NCI-H2107 treated with DMSO at 0.1 percent for 48 hours (cell line): Measurements from ENCODE around the gene PDZRN4.
"Not testable (repeated sequence)": the region's sequence is repeated elsewhere in the genome, so short reads cannot be mapped to it uniquely, and the experiment has no call there.

Source experiments
- DNase-seq: peaks from one replicate; lab custom pipeline; 2025; ENCODE audit not compliant: unreplicated experiment; lab: John Stamatoyannopoulos, UW

Gene PDZRN4

DNA sequence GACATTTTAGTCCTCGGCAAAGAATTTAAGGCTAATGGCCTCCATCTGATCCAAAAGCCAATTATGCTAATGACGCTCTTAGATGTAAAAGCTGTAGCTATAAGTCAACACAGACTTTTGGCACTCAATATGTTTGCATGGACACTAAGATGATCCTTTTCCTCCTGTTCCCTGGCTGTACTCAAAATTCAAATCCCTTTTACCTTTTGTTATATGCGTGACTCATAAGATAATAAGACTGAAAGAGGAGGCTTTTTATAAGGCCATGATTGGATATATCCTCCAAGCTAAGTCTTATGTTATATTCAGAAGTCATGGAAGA, 89.8 kb downstream of the PDZRN4 start:
- no peak for DNase-seq

DNA sequence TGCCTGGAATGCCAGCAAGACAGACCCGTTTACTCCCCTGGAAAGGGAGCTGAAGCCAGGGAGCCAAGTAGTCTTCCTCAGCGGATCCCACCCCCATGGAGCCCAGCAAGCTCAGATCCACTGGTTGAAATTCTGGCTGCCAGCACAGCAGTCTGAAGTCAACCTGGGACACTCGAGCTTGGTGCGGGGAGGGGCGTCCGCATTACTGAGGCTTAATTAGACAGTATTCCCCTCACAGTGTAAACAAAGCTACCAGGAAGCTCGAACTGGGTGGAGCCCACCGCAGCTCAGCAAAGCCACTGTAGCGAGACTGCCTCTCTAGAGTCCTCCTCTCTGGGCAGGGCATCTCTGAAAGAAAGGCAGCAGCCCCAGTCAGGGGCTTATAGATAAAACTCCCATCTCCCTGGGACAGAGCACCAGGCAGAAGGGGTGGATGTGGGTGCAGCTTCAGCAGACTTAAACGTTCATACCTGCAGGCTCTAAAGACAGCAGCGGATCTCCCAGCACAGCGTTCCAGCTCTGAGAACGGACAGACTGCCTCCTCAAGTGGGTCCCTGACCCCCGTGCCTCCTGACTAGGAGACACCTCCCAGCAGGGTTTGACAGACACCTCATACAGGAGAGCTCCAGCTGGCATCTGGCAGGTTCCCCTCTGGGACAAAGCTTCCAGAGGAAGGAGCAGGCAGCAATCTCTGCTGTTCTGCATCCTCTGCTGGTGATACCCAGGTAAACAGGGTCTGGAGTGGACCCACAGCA, 92.4 kb downstream of the PDZRN4 start:
- not testable (repeated sequence) for DNase-seq

DNA sequence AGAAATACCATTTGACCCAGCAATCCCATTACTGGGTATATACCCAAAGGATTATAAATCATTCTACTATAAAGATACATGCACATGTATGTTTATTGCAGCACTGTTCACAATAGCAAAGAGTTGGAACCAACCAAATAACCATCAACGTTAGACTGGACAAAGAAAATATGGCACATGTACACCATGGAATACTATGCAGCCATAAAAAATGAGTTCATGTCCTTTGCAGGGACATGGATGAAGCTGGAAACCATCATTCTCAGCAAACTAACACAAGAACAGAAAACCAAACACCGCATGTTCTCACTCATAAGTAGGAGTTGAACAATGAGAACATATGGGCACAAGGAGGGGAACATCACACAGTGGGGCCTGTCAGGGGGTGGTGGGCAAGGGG, 97.3 kb downstream of the PDZRN4 start:
- not testable (repeated sequence) for DNase-seq

DNA sequence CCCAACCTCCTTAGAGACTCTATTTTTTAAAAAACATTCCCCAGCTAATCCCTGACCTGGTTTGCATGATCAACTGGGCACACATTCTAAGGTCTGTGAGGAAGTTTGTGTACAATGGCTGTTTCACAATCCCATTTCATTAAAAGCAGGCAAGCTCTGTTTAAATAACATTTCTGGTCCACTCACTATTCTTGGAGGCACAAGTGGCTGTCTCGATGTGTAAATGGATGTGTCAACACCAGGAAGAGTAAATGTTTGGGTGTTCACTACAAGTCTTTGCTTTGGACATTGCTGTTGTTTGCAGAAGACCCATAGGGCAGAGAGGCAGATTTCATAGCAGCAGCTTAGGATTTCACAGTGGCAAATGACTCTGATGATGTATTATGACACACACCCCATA, 98.3 kb downstream of the PDZRN4 start:
- peak; percentile 23 for DNase-seq

DNA sequence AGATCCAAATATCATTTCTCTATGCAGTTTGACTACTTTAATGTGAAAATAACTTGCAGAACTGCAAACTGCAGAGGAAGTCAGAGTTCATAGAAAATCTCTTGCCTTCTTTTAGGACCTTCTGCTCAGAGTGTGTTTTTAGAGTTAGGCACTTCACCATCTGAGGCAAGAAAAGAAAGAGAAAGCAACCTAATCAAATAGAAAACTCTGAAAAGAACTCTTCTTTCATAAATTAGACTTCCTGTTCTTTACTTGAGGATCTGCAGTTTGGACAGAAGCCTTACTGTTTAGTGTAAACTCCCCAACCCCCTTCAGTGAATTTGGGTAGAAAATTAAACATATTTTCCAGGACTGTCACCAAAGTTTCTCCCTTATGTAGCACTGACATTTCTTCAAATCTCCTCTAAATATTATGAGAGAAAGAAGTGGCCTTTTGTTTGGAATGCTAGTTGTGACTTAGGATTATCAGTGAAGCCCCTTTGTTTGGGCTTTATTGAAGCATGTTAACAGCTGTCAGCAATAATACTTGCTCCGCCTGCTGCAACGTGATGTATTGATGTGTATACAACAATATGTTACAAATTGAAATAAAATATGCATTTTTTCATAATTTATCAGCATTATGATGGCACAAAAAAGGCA, 99.5 kb downstream of the PDZRN4 start:
- no peak for DNase-seq

DNA sequence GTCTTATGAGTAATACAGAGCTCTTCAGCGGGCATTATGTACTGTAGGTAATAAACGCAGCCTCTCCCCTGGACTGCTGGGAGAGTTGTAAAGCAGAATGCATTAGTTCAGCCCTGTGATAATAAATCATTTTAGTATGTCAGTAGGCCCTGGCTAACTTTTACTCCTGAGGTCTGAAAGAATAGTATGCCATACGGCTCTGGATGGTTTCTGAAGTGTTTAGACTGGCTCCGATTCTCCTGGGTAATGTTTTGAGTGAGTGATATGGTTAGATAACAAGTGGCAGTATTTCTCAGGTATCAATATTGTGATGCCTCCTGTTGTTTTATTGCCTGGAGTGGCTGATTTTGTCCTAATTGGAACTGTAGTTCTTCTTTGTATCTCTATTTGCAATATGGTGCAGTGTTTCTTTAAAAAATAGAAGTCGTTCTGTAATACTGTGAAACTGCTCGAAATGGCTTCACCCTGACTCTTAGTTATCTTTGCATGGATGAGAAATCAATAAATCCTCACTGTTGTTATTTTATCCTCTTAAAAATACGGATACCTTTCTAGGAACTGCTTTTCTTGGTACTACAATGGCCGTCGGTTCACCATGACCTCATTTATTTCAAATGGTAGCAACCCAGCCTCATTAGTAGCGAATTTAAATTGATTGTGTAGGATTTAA, 100.2 kb downstream of the PDZRN4 start:
- peak; percentile 93 for DNase-seq

DNA sequence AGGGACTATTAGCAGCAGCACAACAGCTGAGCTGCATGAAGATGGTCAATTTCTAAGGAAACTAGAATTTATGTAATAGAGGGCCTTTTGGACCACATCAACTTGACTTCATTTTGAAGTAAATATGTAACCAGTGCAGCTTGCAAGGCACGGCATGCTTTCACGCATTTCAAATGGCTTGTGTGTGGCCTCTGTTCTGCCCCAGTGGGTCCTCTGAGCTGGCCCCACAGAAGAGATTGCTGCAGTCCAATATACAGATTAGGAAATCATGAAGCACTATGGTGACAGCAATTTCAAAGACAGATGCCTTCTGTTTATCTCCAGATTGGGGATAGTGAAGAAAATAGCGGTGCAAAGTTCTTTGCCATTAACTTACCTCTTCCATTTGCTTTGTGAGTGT, 101.4 kb downstream of the PDZRN4 start:
- DNase-seq = no peak

DNA sequence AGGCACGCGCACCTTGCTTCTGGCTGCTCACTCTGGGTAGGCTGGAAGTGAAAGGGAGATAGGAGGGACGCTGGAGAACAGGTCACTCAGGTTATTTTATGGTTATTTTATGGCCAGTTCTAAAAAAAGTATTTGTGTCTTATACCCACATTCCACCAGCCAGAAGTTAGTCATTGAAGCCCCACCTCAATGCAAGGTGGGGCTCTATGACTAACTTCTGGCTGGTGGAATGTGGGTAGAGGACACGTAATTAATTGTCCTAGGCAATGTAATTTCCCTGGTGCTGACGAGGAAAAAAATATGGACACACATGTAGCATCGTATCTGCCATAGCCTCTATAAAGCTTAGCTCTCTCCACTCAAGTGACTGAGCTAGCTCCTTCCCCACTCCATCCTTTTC, 104.9 kb downstream of the PDZRN4 start:
- no peak for DNase-seq

DNA sequence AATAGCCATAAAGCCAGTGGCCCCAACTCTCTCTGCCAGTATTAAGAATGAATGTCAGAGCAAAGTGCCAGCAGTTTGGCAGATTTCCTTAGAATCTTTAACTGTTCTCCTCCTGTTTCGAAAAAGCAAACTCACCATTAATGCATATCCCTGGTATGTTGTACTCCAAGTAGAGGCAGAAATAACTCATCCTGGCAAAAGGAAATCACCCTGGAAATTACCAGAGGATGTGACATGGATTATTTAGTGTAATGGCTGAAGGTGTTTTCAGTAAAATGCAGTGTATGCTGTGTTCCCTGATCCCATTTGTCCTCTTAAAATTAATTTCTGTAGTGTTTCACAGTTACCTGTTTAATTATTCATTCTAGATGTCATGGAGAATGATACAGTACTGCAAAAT, 105.3 kb downstream of the PDZRN4 start:
- no peak for DNase-seq

DNA sequence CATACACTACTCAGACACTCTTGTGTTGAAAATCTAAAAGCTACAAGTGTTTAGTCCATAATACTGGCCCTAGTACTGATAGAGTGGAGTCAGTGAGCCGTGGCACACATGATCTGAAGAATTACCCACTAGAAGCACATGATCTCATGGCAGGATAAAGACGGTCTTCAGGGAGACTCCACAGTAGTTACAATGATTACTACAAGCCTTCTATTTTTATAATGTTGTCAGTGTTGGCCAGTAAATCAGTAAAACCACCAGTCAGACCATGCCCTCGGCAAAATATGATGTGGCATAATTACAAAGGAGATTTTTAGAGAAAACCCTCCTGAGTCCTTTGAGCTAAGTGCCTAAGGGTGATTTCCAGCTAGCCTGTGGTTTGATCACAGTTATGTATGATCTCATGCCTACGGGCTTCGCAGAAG, 114.9 kb downstream of the PDZRN4 start:
- no peak for DNase-seq

DNA sequence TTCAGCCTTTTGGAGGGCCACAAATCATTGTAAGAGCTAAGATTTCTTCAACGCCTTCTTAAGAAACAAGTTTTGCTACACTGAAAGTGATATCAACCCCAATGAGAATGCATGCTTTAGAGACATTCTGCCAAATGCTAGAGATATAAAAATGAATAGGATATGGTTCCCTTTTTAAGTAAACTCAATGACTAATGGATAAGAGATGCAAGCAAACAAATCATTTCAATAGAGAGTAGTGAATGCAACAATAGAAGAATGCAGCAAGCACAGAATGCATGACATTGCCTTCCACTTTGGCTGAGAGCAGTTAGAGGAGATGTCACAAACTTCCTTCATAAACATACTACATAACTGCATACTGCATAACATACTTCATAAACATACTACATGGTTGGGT, 116.4 kb downstream of the PDZRN4 start:
- no peak for DNase-seq

DNA sequence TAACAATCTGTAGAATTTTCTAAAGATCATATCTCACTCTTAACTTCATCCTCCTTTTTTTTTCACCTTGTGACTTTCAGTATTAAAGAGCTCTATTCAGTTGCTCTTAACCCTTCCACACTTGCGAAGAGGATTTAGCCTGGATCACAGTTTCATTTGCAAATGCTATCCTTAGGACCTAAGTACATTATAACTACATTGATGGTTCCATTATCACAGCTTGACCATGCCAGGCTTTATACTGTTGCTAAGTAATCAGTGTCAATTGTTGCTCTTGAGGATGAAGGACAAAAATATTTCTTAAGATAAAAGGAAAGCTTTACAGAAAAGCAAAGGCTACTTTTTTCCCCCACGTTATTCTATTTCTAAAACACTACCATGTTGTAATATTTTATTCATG, 122.2 kb downstream of the PDZRN4 start:
- DNase-seq = no peak

DNA sequence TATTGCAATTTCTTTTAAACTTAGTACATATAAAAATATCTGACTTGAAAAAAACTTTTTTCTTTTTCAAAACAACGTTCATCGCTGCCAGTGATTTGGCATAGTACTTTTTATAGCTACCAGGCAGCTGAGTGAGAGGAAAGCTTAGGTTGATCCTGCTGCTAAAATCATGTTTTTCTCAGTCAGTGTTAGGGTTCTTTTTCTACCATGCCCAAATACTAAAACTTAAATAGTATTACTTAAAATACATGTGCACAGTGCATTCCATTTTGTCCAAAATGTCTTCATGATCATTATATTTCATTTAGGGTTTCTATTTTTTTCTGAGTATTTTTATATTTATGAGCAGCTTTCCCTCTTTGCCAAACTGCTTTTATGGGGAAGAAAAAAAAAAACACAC, 123.8 kb downstream of the PDZRN4 start:
- no peak for DNase-seq

DNA sequence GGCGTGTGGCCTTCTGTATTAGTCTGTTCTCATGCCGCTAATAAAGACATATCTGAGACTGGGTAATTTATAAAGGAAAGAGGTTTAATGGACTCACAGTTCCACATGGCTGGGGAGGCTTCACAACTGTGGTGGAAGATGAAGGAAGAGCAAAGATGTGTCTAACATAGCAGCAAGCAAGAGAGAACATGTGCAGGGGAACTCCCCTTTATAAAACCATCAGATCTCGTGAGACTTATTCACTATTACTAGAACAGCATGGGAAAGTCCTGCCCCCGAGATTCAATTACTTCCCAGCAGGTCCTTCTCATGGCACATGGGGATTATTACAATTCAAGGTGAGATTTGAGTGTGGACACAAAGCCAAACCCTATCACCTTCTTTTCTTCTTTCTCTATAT, 124.3 kb downstream of the PDZRN4 start:
- DNase-seq = not testable (repeated sequence)

DNA sequence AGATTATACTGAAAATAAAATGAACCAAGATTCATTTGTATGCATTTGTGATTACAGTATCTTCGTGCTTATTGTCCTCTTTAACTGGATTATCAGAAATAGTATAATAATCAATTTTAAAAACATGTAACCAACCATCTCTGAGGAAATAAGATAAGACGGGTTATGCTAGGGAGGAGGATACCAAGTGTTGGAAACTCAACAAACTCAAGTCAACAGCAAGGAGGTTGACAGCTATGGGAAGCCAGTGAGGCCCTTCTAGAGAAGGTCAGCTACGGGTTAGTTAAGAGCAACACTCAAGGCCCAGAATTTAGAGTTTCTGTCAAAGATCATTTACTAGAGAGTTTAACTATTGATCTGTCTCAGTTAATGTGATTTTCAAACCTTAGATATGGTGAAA, 137.2 kb downstream of the PDZRN4 start:
- no peak for DNase-seq

DNA sequence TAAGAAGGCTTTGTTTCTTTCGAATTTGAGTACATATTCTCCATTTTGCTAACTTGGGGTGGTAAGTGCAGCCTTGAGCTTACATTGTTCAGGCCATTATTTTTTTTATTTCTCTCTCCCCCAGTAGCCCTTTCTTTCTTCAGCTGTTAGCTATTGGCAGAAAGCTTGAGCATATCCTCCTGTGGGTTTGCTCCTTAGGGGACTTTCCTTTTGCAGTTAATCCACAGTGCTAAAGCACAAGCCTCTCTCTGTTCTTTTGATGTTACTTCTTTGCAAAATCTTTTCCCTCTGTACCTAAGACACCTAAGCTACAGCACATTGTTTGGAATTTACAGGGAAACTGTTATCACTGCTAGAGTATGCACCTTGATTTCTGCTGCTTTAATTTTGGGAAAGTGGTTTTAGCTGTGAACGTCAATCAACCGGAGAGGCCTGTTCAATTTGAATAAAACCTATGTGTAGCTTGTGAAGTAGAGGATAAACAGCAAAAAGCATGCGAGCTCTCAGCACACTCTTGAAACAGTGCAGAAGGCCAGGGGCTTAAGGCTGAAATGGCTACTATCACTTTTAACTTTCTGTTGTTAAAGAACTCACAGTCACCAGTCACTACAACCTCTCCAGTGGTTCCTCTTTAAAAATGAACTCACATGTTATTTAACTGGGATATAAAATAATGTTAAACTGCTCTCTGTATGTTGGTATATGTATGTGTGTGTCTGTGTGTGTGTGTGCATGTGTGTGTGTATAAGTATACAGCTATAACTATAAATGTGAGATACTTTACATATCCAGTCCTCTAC, 139.2 kb downstream of the PDZRN4 start:
- no peak for DNase-seq

DNA sequence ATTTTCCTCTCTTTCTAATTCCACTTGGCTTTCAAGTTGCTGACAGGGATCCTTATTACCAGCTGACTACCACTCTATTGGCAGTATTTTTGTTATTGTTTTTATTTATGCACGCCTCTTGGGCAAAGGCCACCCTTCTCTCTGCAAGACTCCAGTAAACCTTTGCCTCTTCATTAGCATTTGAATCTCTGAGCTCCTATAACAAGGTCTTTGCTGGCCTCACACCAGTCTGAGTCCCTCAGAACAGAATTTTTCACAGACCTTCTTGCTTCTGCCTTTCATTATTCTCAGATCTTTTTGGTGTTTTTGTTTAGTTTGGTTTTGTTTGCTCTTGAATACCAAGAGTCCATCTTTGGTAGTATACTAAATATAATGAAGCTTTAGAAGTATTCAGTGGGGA, 145.9 kb downstream of the PDZRN4 start:
- no peak for DNase-seq

DNA sequence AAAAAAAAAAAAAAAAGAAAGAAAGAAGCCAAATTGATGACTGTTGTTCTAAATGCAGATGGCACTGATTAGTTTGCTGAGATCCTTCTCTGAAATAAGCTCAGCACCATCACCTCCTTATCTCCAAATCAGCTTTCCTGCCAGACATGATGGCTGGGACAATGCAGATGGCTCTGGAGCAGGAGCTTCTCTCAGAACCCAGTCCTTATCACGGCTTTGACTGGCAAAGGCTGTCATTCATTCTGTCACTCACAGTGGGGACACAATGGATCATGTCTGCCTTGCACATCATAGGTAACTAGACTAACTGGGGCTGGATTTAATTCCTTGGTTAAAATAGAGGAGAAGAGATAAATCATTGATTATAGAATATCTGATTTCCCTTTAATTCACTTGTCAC, 146.3 kb downstream of the PDZRN4 start:
- no peak for DNase-seq

DNA sequence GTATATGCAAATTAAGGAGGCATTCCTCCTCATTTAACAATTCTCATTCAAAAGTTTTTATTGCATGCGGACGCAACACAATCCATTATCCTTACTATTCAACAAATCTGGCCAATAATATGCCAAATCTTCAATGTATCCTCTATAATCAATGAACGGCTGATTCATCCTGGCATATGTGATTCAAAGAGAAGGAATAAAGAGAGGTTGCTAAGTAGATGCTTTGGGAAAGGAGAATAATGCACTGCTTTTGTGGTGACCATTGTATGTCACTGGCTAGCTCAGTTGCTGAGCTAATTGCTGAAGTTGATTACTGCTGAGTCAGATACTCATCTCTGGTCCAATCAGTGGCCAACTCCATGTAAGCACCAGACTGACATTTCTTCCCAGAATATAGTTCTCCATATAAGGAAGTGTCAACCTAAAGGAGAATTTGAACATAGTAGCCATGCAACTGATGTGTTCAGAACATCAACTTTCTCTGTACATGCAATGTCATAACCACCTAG, 148.0 kb downstream of the PDZRN4 start:
- no peak for DNase-seq

DNA sequence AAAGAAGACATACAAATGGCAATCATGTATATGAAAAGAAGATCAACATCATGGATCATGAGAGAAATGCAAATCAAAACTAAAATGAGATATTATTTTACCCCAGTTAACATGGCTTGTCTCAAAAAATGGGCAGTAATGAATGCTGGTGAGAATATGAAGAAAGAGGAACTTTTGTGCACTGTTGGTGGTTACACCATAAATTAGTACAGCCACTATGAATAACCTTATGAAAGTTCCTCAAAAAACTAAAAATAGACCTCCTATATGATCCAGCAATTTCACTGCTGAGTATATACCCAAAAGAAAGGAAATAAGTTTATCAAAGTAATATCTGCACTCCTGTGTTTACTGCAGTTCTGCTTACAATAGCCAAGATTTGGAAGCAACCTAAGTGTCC, 151.7 kb downstream of the PDZRN4 start:
- no peak for DNase-seq

DNA sequence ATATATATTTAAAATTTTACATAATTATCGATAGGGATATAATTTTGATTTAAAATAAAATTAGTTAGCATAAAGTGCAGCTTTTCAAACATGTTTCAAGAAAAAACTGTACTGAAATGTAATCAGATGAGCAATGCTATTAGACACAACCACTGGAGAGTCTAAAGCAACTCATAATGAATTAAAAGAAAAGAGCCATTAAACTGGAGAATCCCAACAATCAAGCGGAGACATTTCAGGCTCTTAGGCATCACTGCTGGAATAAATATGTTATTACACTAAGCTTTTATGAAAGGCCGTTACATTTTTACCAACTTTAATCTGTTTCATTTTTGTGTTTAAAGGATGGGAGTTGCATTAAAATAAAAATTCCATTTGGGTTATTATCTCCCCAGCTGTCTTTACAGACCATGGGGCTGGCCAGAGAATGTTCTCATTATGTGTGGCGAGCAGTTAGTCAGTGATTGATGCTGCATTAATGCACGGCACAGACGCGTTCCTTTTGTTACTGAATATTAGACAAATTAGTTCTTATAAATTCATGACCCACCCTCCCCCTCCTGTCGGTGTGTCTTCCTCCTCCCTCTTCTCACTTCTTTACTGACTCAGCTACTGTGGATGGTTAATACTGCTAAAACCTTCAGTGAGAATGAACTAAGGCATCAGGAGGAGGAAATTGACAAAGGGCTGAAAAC, 156.8 kb downstream of the PDZRN4 start:
- no peak for DNase-seq
